ENCODE data around the gene NF1.
A peak's percentile ranks its signal among the peaks of the same experiment; 100 is the strongest.
"Not testable (repeated sequence)": the region's sequence is repeated elsewhere in the genome, so short reads cannot be mapped to it uniquely, and the experiment has no call there.

The NF1 gene

GRCh38 chr17:31094600-31095235 lies at the start of gene NF1:
TSS of gene NF1 (plus strand) at chr17:31094977. CDS start at chr17:31095310, 333 bp downstream.
- DNase-seq (ENCODE audit: low read depth in 2 of 2, low spot score in 1 of 2), result peak; percentile 61 to 77

- DNase-seq (ENCODE audit: low read depth in 2 of 2, low spot score in 1 of 2), result not testable (repeated sequence)
Observed at GRCh38 chr17:31046856-31047425, 47.8 kb upstream of the NF1 start.

GRCh38 chr17:31048142-31048541 lies 46.6 kb upstream of the NF1 start:
- DNase-seq (ENCODE audit: low read depth in 2 of 2, low spot score in 1 of 2), result no peak

GRCh38 chr17:31048780-31049179 lies 46.0 kb upstream of the NF1 start:
- DNase-seq (ENCODE audit: low read depth in 2 of 2, low spot score in 1 of 2), result no peak

- no peak for DNase-seq (ENCODE audit: low read depth in 2 of 2, low spot score in 1 of 2)
Observed at GRCh38 chr17:31050948-31051347, 43.8 kb upstream of the NF1 start.

GRCh38 chr17:31051506-31051905 lies 43.3 kb upstream of the NF1 start:
- no peak for DNase-seq (ENCODE audit: low read depth in 2 of 2, low spot score in 1 of 2)

- no peak for DNase-seq (ENCODE audit: low read depth in 2 of 2, low spot score in 1 of 2)
Observed at GRCh38 chr17:31052187-31052889, 42.4 kb upstream of the NF1 start.

GRCh38 chr17:31053071-31053470 lies 41.7 kb upstream of the NF1 start:
- no peak for DNase-seq (ENCODE audit: low read depth in 2 of 2, low spot score in 1 of 2)

GRCh38 chr17:31054761-31055160 lies 40.0 kb upstream of the NF1 start:
- no peak for DNase-seq (ENCODE audit: low read depth in 2 of 2, low spot score in 1 of 2)

- no peak for DNase-seq (ENCODE audit: low read depth in 2 of 2, low spot score in 1 of 2)
Observed at GRCh38 chr17:31058976-31059375, 35.8 kb upstream of the NF1 start.

GRCh38 chr17:31060791-31061550 lies 33.8 kb upstream of the NF1 start:
- no peak for DNase-seq (ENCODE audit: low read depth in 2 of 2, low spot score in 1 of 2)

- no peak for DNase-seq (ENCODE audit: low read depth in 2 of 2, low spot score in 1 of 2)
Observed at GRCh38 chr17:31061678-31062077, 33.1 kb upstream of the NF1 start.

- no peak for DNase-seq (ENCODE audit: low read depth in 2 of 2, low spot score in 1 of 2)
Observed at GRCh38 chr17:31062346-31062745, 32.4 kb upstream of the NF1 start.

GRCh38 chr17:31064707-31065106 lies 30.1 kb upstream of the NF1 start:
- no peak for DNase-seq (ENCODE audit: low read depth in 2 of 2, low spot score in 1 of 2)

- no peak for DNase-seq (ENCODE audit: low read depth in 2 of 2, low spot score in 1 of 2)
Observed at GRCh38 chr17:31067691-31068184, 27.0 kb upstream of the NF1 start.

- DNase-seq (ENCODE audit: low read depth in 2 of 2, low spot score in 1 of 2), result no peak
Observed at GRCh38 chr17:31068291-31068690, 26.5 kb upstream of the NF1 start.

- no peak for DNase-seq (ENCODE audit: low read depth in 2 of 2, low spot score in 1 of 2)
Observed at GRCh38 chr17:31072186-31072585, 22.6 kb upstream of the NF1 start.

GRCh38 chr17:31073411-31073810 lies 21.4 kb upstream of the NF1 start:
- DNase-seq (ENCODE audit: low read depth in 2 of 2, low spot score in 1 of 2), result no peak

- no peak for DNase-seq (ENCODE audit: low read depth in 2 of 2, low spot score in 1 of 2)
Observed at GRCh38 chr17:31074772-31075555, 19.8 kb upstream of the NF1 start.

- no peak for DNase-seq (ENCODE audit: low read depth in 2 of 2, low spot score in 1 of 2)
Observed at GRCh38 chr17:31078290-31078689, 16.5 kb upstream of the NF1 start.

- no peak for DNase-seq (ENCODE audit: low read depth in 2 of 2, low spot score in 1 of 2)
Observed at GRCh38 chr17:31079731-31080130, 15.0 kb upstream of the NF1 start.

Data from stimulated activated CD8-positive, alpha-beta memory T cell treated with anti-CD3 and anti-CD28 coated beads, Interleukin-4, amount 100 ng/mL, for 1 hour (primary cell).